ENCODE results near the gene UPK1B.

GRCh38 chr3:119237299-119237698 lies 63.9 kb downstream of the UPK1B start:
- no peak for TF ChIP-seq CTCF (IDR thresholded peaks at IDR 0.05)
- no peak for TF ChIP-seq USF2 (CRISPR knock-in tag; IDR thresholded peaks at IDR 0.05)
- no peak for TF ChIP-seq CREM (CRISPR knock-in tag; IDR thresholded peaks at IDR 0.05)
- no peak for TF ChIP-seq ATF2 (CRISPR knock-in tag; IDR thresholded peaks at IDR 0.05; ENCODE audit: borderline replicate concordance, low read depth)
- TF ChIP-seq SMAD3 (CRISPR knock-in tag; IDR thresholded peaks at IDR 0.05; ENCODE audit: borderline replicate concordance) = no peak
- no peak for TF ChIP-seq PRDM15 (CRISPR knock-in tag; IDR thresholded peaks at IDR 0.05)
- TF ChIP-seq ZNF232 (CRISPR knock-in tag; IDR thresholded peaks at IDR 0.05) = no peak
- TF ChIP-seq KAT7 (CRISPR knock-in tag; IDR thresholded peaks at IDR 0.05; ENCODE audit: borderline replicate concordance) = no peak
- TF ChIP-seq, protein P1, sequence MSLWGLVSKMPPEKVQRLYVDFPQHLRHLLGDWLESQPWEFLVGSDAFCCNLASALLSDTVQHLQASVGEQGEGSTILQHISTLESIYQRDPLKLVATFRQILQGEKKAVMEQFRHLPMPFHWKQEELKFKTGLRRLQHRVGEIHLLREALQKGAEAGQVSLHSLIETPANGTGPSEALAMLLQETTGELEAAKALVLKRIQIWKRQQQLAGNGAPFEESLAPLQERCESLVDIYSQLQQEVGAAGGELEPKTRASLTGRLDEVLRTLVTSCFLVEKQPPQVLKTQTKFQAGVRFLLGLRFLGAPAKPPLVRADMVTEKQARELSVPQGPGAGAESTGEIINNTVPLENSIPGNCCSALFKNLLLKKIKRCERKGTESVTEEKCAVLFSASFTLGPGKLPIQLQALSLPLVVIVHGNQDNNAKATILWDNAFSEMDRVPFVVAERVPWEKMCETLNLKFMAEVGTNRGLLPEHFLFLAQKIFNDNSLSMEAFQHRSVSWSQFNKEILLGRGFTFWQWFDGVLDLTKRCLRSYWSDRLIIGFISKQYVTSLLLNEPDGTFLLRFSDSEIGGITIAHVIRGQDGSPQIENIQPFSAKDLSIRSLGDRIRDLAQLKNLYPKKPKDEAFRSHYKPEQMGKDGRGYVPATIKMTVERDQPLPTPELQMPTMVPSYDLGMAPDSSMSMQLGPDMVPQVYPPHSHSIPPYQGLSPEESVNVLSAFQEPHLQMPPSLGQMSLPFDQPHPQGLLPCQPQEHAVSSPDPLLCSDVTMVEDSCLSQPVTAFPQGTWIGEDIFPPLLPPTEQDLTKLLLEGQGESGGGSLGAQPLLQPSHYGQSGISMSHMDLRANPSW (CRISPR knock-in tag; conservative IDR thresholded peaks at IDR 0.05; ENCODE audit: low read depth) = no peak
- TF ChIP-seq, protein P2, sequence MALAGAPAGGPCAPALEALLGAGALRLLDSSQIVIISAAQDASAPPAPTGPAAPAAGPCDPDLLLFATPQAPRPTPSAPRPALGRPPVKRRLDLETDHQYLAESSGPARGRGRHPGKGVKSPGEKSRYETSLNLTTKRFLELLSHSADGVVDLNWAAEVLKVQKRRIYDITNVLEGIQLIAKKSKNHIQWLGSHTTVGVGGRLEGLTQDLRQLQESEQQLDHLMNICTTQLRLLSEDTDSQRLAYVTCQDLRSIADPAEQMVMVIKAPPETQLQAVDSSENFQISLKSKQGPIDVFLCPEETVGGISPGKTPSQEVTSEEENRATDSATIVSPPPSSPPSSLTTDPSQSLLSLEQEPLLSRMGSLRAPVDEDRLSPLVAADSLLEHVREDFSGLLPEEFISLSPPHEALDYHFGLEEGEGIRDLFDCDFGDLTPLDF (CRISPR knock-in tag; IDR thresholded peaks at IDR 0.05) = no peak
- TF ChIP-seq, protein P3, sequence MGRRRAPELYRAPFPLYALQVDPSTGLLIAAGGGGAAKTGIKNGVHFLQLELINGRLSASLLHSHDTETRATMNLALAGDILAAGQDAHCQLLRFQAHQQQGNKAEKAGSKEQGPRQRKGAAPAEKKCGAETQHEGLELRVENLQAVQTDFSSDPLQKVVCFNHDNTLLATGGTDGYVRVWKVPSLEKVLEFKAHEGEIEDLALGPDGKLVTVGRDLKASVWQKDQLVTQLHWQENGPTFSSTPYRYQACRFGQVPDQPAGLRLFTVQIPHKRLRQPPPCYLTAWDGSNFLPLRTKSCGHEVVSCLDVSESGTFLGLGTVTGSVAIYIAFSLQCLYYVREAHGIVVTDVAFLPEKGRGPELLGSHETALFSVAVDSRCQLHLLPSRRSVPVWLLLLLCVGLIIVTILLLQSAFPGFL (CRISPR knock-in tag; IDR thresholded peaks at IDR 0.05; ENCODE audit: borderline replicate concordance) = no peak
- TF ChIP-seq CREB1 (CRISPR knock-in tag; IDR thresholded peaks at IDR 0.05) = no peak

Measured in WTC11 (cell line).